K562 (cell line): ENCODE measurements around the gene FAM53B.

Source experiments
- KLF6 ChIP-seq: fragments of 250-450 bp; sonication (Bioruptor Pico); IDR thresholded peaks from 2 replicates; pipeline ENCODE4 v1.4.0; 2020; ENCODE audit warnings: mild to moderate bottlenecking, moderate library complexity, borderline replicate concordance
- SRF ChIP-seq, 2 experiments: fragments of 250-450, 450-650 bp in 1 of 2; sonication (Bioruptor Pico) in 1 of 2; sonication (generic) in 1 of 2; formaldehyde crosslinking; IDR thresholded peaks; 2 replicates each; pipeline versions ENCODE4 v1.5.0 to v1.5.1; 2020 to 2022; ENCODE audit warnings: mild to moderate bottlenecking in 1 of 2, missing genetic modification reagents in 1 of 2

GRCh38 chr10:124595143-124595883 is 148.9 kb downstream of the FAM53B start:
- no peak for TF ChIP-seq KLF6 (CRISPR knock-in tag)
- TF ChIP-seq SRF (CRISPR knock-in tag; IDR thresholded peaks at IDR 0.05): no peak
